C4-2B (cell line): ENCODE measurements around the gene LYZ.

Experiments used
- CTCF ChIP-seq: fragments of 450-650 bp; conservative IDR thresholded peaks from 2 replicates; pipeline ENCODE4 v1.5.1; 2017; ENCODE audit warnings: mild to moderate bottlenecking
- ZFX ChIP-seq: fragments of 450-650 bp; IDR thresholded peaks from 2 replicates; pipeline ENCODE4 v1.6.1; 2017

GRCh38 chr12:69350777-69351176 is 2.6 kb downstream of the LYZ start:
- TF ChIP-seq CTCF: no peak
- no peak for TF ChIP-seq ZFX
